Coronary artery (tissue), 2 donors: ENCODE results near the gene PRDX6.

Experiments
- DNase-seq: peaks from one replicate; pipeline ENCODE4 v3.0.0-alpha.2; 2017; ENCODE audit warnings: low spot score
- H3K27ac ChIP-seq, 2 donors: fragments of 200-600 bp; sonication (generic); one replicate each; pipeline ENCODE4 v1.5.1; 2016 to 2019
- H3K4me3 ChIP-seq: fragments of 200-600 bp; sonication (generic); 2 replicates; pipeline ENCODE4 v1.5.1; 2016; ENCODE audit warnings: mild to moderate bottlenecking, moderate library complexity
- TF ChIP-seq, protein P1 (sequence below): fragments of 200-600 bp; sonication (generic); IDR thresholded peaks from one replicate; pipeline ENCODE4 v1.5.1; 2019; ENCODE audit warnings: antibody characterized with exemption

PRDX6 gene

GRCh38 chr1:173436841-173437428 is 40.2 kb upstream of the PRDX6 start:
- no peak for DNase-seq
- TF ChIP-seq, protein P1, sequence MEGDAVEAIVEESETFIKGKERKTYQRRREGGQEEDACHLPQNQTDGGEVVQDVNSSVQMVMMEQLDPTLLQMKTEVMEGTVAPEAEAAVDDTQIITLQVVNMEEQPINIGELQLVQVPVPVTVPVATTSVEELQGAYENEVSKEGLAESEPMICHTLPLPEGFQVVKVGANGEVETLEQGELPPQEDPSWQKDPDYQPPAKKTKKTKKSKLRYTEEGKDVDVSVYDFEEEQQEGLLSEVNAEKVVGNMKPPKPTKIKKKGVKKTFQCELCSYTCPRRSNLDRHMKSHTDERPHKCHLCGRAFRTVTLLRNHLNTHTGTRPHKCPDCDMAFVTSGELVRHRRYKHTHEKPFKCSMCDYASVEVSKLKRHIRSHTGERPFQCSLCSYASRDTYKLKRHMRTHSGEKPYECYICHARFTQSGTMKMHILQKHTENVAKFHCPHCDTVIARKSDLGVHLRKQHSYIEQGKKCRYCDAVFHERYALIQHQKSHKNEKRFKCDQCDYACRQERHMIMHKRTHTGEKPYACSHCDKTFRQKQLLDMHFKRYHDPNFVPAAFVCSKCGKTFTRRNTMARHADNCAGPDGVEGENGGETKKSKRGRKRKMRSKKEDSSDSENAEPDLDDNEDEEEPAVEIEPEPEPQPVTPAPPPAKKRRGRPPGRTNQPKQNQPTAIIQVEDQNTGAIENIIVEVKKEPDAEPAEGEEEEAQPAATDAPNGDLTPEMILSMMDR = no peak
- H3K27ac ChIP-seq = no peak overlapping the region
- H3K4me3 ChIP-seq = no peak overlapping the region

DNA sequence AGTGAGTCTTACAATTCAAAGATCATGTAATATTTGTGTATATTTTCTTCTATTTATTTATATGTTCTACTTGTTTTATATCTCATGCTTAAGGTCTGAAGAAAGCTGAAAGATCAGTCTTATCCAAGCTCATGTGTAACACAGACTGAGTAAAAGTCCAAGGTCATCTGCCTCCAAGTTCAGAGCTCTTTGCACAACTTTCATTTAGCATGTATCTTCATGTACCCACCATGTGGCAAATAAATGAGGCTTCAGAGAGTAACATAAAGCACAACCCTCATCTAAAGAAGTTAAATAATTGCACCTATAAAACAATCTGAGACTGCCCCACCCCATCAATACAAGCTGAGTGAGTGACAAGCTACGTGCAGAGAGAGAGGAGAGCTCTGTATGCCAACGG is 38.5 kb upstream of the PRDX6 start:
- no peak overlapping the region for H3K27ac ChIP-seq
- no peak overlapping the region for H3K4me3 ChIP-seq
- TF ChIP-seq, protein P1 = no peak
- DNase-seq = no peak

- no peak overlapping the region for H3K4me3 ChIP-seq
- no peak overlapping the region for H3K27ac ChIP-seq
- TF ChIP-seq, protein P1 = no peak
- no peak for DNase-seq
Observed at GRCh38 chr1:173440430-173440829, 36.7 kb upstream of the PRDX6 start.

DNA sequence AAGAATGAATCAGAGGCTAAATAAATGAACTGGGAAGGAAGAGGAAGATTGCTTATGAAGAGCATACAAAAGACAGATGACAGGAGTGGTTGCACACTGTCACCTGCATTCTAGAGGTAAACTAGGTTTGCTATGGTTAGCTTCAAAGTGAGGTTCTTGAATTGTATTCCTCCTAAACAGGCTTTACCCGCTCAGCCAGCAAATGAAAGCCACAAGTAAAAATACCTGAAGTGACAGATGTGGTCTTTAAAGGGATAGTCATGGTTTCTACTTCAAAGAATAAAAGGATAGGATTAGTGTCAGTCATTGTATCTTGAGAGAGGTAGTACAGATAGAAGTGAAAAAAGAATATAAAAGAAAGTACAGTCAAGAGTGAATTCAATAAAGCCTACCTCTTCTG is 32.4 kb upstream of the PRDX6 start:
- TF ChIP-seq, protein P1 = no peak
- DNase-seq = no peak
- Histone ChIP-seq H3K4me3 (no peak overlapping the region), H3K27ac (no peak overlapping the region)

DNA sequence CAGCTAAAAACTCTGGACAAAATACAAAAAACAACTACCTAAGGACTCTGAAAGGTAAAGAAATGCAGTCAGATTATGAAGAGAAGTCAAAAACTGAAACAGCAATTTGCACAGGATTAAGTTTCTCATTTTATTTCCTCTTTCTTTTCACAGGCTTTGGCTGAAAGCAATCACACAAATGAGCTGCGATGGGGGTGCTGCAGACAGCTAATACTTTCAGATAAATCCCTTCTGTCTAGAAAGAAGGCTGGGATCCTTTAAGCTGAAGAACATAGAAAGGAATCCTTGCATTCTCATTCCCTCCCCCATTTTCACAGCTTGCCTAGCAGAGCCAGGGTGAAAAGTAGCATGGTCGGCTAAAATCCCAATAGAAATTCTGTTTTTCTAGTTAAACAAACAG is 32.0 kb upstream of the PRDX6 start:
- Histone ChIP-seq H3K4me3 (no peak overlapping the region), H3K27ac (no peak overlapping the region)
- TF ChIP-seq, protein P1 = no peak
- DNase-seq = no peak

- Histone ChIP-seq H3K4me3 (no peak overlapping the region), H3K27ac (no peak overlapping the region)
- no peak for DNase-seq
- TF ChIP-seq, protein P1 = no peak
Observed at GRCh38 chr1:173445656-173446055, 31.5 kb upstream of the PRDX6 start.

GRCh38 chr1:173447224-173447623 is 29.9 kb upstream of the PRDX6 start:
- no peak for DNase-seq

More at GRCh38 chr1:173447224-173447623, 29.9 kb upstream of the PRDX6 start:
- Histone ChIP-seq H3K4me3 (no peak overlapping the region), H3K27ac (no peak overlapping the region)
- TF ChIP-seq, protein P1 = no peak
